GM12872 (cell line): ENCODE data around the gene TOMM22.

ENCODE experiments used
- TF ChIP-seq, protein P1 (sequence below): IDR thresholded peaks from 3 replicates; pipeline ENCODE4 v1.5.1; 2011; ENCODE audit warnings: low read depth, mild to moderate bottlenecking, low read length, moderate library complexity; ENCODE audit not compliant: insufficient read depth

The TOMM22 gene

DNA sequence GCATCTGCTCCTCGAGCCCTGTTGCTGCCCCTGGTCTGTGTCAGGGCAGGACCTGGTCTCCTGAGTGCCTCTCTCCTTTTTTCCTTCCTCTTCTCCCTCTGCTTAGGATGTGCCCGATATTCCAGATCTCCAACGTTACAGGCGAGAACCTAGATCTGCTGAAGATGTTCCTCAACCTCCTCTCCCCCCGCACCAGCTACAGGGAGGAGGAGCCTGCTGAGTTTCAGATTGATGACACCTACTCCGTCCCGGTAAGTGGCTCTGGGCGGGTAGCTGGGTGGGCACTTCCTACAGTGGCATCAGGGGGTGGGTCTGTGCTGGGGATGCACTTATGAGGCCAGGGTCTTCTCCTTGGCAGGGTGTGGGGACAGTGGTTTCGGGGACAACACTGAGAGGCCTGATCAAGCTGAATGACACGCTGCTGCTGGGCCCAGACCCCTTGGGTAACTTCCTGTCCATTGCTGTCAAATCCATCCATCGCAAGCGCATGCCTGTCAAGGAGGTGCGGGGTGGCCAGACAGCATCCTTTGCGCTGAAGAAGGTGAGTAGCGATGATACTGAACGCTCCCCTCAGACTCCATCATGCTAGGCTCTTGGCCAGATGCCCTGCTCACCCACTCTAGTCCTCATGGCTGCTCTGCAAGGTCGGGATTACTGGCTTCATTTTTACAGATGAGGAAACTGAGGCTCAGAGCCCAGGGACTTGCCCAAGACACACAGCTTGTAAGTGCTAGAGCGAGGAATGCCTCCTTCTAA, 44.3 kb downstream of the TOMM22 start:
- TF ChIP-seq, protein P1, sequence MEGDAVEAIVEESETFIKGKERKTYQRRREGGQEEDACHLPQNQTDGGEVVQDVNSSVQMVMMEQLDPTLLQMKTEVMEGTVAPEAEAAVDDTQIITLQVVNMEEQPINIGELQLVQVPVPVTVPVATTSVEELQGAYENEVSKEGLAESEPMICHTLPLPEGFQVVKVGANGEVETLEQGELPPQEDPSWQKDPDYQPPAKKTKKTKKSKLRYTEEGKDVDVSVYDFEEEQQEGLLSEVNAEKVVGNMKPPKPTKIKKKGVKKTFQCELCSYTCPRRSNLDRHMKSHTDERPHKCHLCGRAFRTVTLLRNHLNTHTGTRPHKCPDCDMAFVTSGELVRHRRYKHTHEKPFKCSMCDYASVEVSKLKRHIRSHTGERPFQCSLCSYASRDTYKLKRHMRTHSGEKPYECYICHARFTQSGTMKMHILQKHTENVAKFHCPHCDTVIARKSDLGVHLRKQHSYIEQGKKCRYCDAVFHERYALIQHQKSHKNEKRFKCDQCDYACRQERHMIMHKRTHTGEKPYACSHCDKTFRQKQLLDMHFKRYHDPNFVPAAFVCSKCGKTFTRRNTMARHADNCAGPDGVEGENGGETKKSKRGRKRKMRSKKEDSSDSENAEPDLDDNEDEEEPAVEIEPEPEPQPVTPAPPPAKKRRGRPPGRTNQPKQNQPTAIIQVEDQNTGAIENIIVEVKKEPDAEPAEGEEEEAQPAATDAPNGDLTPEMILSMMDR: no peak

DNA sequence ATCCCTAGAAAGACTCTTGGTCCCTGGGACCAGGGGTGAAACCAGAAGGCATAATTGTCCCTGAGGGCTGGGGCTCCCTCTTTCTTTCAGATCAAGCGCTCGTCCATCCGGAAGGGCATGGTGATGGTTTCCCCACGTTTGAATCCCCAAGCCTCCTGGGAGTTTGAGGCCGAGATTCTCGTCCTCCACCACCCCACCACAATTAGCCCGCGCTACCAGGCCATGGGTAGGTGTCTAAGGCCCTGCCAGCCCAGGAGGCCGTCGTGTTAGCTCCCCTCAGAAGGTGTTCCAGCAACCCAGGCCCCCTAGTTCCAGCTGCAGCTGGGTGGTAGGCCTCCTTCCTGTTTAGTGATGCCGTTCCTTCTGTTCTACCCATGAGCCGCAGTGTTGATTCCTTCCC, 45.4 kb downstream of the TOMM22 start:
- TF ChIP-seq, protein P1: no peak

DNA sequence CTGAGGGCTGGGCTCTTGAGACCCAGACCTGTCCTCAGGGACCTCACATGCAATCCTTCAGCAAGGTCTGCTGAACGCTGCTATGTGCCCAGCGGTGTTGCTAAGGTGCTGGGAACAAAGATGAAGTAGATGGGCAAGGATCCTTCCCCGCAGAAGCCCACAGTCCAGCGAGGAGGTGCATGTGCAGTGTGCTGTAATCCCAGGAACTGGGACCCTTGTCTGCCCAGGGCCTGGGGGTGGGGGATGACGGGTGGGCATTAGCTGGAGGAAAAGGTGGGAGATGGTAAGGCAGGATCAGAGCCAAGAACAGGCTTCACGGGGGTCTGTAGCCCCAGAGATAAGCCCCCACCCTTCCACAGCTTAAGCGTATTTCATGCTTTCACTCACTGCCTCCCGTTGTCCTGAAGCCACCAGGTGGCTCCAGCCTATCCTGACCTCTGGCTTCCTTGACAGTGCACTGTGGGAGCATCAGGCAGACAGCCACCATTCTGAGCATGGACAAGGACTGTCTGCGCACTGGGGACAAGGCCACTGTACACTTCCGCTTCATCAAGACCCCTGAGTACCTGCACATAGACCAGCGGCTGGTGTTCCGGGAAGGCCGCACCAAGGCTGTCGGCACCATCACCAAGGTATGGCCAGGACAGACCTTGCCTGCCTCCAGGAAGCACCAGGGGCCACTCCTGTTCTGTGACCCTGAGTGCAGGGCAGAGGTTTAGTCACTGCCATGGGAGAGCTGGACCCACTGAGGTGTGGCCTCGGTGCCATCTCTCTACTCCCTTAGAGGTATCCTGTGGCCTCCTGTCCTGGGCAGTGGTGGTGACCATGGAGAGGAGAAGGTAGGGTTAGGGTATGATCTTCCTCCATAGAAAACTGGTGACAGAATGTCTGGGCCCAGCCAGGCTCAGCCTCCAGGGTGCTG, 46.0 kb downstream of the TOMM22 start:
- TF ChIP-seq, protein P1: no peak

DNA sequence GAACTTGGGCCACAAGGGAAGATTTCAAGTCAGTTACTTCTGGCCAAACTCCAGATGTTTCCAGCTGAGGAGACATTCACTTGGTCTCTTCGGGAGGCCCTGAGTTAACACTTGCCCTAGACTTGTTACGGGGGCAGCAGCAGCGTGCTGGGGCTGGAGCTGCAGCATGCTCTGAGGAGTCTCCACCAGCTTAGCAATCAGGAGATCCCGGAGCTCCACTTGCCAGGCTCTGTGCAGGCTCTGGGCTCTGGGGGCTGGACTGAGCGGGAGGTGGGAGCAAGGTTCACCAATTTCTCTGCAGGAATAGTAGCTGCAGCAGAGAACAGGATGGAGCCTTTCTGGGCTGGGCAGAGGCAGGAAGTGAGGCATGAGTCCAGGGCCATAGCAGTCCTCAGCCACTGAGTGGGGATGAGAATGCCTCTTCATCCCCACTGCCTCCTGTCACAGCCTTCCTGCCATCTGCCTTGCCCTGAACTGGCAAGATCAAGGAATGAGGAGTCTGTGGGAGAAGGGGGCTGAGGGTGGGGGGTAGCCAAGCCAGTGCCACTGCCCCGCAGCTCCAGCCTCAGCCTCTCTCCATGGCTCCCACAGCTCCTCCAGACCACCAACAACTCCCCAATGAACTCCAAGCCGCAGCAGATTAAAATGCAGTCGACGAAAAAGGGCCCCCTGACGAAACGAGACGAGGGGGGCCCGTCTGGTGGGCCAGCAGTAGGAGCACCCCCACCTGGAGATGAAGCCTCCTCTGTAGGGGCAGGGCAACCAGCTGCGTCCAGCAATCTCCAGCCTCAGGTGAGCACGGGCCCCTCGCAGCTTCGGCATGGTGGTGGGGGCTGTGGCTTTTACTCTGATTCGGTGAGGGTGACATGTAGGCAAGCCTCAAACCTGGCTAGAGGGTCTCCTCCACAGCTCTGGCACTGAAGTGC, 47.4 kb downstream of the TOMM22 start:
- TF ChIP-seq, protein P1: no peak

DNA sequence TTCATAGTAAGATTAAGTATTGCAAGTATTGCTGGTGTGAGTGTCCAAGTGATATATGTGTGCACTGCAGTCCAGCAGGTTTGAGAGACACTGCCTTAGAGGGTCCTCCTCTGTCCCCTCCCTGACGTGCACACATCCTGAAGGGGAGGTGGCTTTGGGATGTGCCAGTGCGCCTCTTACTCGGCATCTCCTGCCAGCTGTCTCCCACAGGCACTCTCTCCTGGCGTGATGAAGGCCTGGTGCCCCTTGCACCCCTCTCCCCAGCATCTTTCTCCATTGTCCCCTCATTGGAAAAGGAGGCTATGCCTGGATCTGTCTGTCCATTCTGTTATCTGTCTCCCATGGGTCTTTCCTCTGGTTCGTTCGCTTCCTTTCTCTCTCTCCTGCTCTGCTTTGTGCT, 48.2 kb downstream of the TOMM22 start:
- TF ChIP-seq, protein P1: no peak

GRCh38 chr22:38730411-38730871, 48.7 kb downstream of the TOMM22 start:
- TF ChIP-seq, protein P1: no peak
